ENCODE data around the gene SERPING1. TPM values are rescaled to one million over a fixed set of nuclear protein-coding genes. Genes with fewer than 3 reads are reported as not detected.
A peak's percentile ranks its signal among the peaks of the same experiment; 100 is the strongest.

Gene SERPING1
- total and polyA plus RNA-seq, 2 donors (not counting 3 experiments of a cell fraction or from before 2014, with no cell fraction given): 0.30 TPM; not detected in 1

- peak overlapping the region; percentile 95 for H3K4me2 ChIP-seq (ENCODE audit: insufficient read depth, low read length)
- TF ChIP-seq MAX (IDR thresholded peaks at IDR 0.05; ENCODE audit: insufficient read depth, insufficient read length): no peak
- TF ChIP-seq POLR2AphosphoS5 (IDR thresholded peaks at IDR 0.05; ENCODE audit: insufficient read depth, low read depth, low read length): no peak
- TF ChIP-seq FOS (IDR thresholded peaks at IDR 0.05; ENCODE audit: borderline replicate concordance, insufficient read depth, low read length): no peak
- TF ChIP-seq JUN (IDR thresholded peaks at IDR 0.05; ENCODE audit: borderline replicate concordance, insufficient read depth, insufficient read length, low read depth): no peak
- TF ChIP-seq MYC (IDR thresholded peaks at IDR 0.05; ENCODE audit: low read depth, low read length): no peak
- no peak for TF ChIP-seq GATA2 (IDR thresholded peaks at IDR 0.05; ENCODE audit: insufficient read depth, insufficient read length, low read depth, low read length)
- TF ChIP-seq POLR2A (IDR thresholded peaks at IDR 0.05; ENCODE audit: low read depth, low read length): no peak
- no peak for TF ChIP-seq EZH2 (IDR thresholded peaks at IDR 0.05; ENCODE audit: borderline replicate concordance, low read depth, low read length, severe bottlenecking)
- no peak for TF ChIP-seq CTCF (IDR thresholded peaks at IDR 0.05; ENCODE audit: extremely low read depth in 1 of 2, insufficient read depth in 1 of 2, low read depth in 1 of 2, low read length in 2 of 2)
- ChIA-PET CTCF (interaction anchor here (1.0 kb wide), 1 partner anchor 9 kb away, joined by 3 read pairs; no protein-coding TSS in a partner anchor), POLR2A (no interaction called here)
- no peaks in the 10 kb centered on the region for H3K27me3 ChIP-seq (ENCODE audit: control insufficient read depth in 2 of 2, insufficient read depth in 2 of 2, low read length in 2 of 2)
- dilution Hi-C loops (cut with MboI; ENCODE audit: extremely low pct_ligation_motif_present, low sequenced_read_pairs): no loop called here
- no peak for DNase-seq (ENCODE audit: low read depth, low spot score)
- peaks cover 4% of the 10 kb centered on the region for H3K4me1 ChIP-seq (ENCODE audit: control insufficient read depth, extremely low read depth, insufficient read depth, low read length)
- H3K27ac ChIP-seq (ENCODE audit: insufficient read depth, low read depth, low read length): peak overlapping the region; percentile 52
- H3K9me3 ChIP-seq (replicated peaks; ENCODE audit: control insufficient read depth, insufficient read depth, low read length): no peaks in the 10 kb centered on the region
- peak overlapping the region; percentile 59 to 98 (median 90) for H3K4me3 ChIP-seq (replicated peaks in 1 of 3; ENCODE audit: insufficient read depth in 1 of 3, low read depth in 1 of 3, low read length in 3 of 3)
- TSS peak; percentile 73 for BruUV-seq (replicated peaks)
- peak overlapping the region; percentile 92 for H3K9ac ChIP-seq (replicated peaks; ENCODE audit: extremely low read depth, insufficient read depth, low read length)
- H2AFZ ChIP-seq (ENCODE audit: low read depth, low read length): peak overlapping the region; percentile 77
- peaks cover 14% of the 10 kb centered on the region in 2 experiments for H3K36me3 ChIP-seq (ENCODE audit: control insufficient read depth in 2 of 2, extremely low read depth in 1 of 2, insufficient read depth in 2 of 2, low read length in 2 of 2)
- H4K20me1 ChIP-seq (replicated peaks; ENCODE audit: control insufficient read depth, extremely low read depth, insufficient read depth, low read length): no peaks in the 10 kb centered on the region
- FAIRE-seq: no peak
- intact Hi-C loops (cut with micrococcal nuclease): no loop called here
- H3K79me2 ChIP-seq (ENCODE audit: control insufficient read depth, insufficient read depth, low read length): peaks cover 22% of the 10 kb centered on the region
- H3K9me1 ChIP-seq (replicated peaks; ENCODE audit: control insufficient read depth, extremely low read depth, insufficient read depth, low read length): no peaks in the 10 kb centered on the region
Observed at GRCh38 chr11:57658023-57658361, 60.5 kb downstream of the SERPING1 start.

All from endothelial cell of umbilical vein (primary cell).